ENCODE measurements around the gene HOXD10.

- no peak for TF ChIP-seq CTCF (IDR thresholded peaks at IDR 0.05)
- TF ChIP-seq POLR2A (IDR thresholded peaks at IDR 0.05): no peak
Measured at GRCh38 chr2:176156807-176157498, 40.4 kb downstream of the HOXD10 start, which contains the start of gene HOXD3.
